HEK293 (cell line): Measurements from ENCODE around the gene IRF6.

Source experiments
- CTCF ChIA-PET: fragments of 350-600 bp; formaldehyde crosslinking; extraction: SDS; loops from one replicate; lab custom pipeline; 2021; ENCODE audit warnings: antibody characterized with exemption; lab: Yijun Ruan, JAX
- POLR2A ChIA-PET: fragments of 300-600 bp; formaldehyde crosslinking; extraction: SDS; loops from one replicate; lab custom pipeline; 2020; ENCODE audit warnings: antibody characterized with exemption, inconsistent platforms; lab: Yijun Ruan, JAX
- H3K27ac ChIP-seq: fragments of 200-500 bp; sonication (Bioruptor generic); 2 replicates; pipeline ENCODE4 v1.5.1; 2014; ENCODE audit warnings: low read depth, low read length, control low read depth, inconsistent platforms; ENCODE audit errors: extremely low read depth
- H3K36me3 ChIP-seq, 2 experiments: fragments of 200-500 bp in 1 of 2; sonication (Bioruptor generic) in 1 of 2; 1 replicate in 1 of 2; 2 replicates in 1 of 2; pipeline ENCODE4 v1.5.1; 2014 to 2017; ENCODE audit warnings: inconsistent platforms in 2 of 2, low read length in 2 of 2; ENCODE audit not compliant: control insufficient read depth in 2 of 2, insufficient read depth in 1 of 2
- H3K4me1 ChIP-seq: fragments of 200-500 bp; sonication (Bioruptor generic); 2 replicates; pipeline ENCODE4 v1.5.1; 2014; ENCODE audit warnings: mild to moderate bottlenecking, low read length, inconsistent platforms; ENCODE audit not compliant: control insufficient read depth, insufficient read depth
- H3K4me3 ChIP-seq: 2 replicates; pipeline ENCODE4 v1.5.1; 2011; ENCODE audit warnings: low read depth, mild to moderate bottlenecking, control low read depth, low read length, moderate library complexity
- H3K9me3 ChIP-seq: fragments of 200-500 bp; sonication (Bioruptor generic); 2 replicates; pipeline ENCODE4 v1.5.1; 2014; ENCODE audit warnings: low read depth, low read length, inconsistent platforms; ENCODE audit not compliant: control insufficient read depth, insufficient read depth
- SP7 ChIP-seq: fragments of 450-650 bp; formaldehyde crosslinking; IDR thresholded peaks from 2 replicates; pipeline ENCODE4 v1.5.1; 2016; ENCODE audit warnings: missing biosample characterization, missing genetic modification characterization
- ZNF146 ChIP-seq: fragments of 450-650 bp; formaldehyde crosslinking; IDR thresholded peaks from 2 replicates; pipeline ENCODE4 v1.5.1; 2016; ENCODE audit warnings: missing biosample characterization, missing genetic modification characterization
- ZNF155 ChIP-seq: fragments of 450-650 bp; formaldehyde crosslinking; IDR thresholded peaks from 2 replicates; pipeline ENCODE4 v1.5.1; 2016; ENCODE audit warnings: missing biosample characterization, missing genetic modification characterization
- ZNF311 ChIP-seq: fragments of 450-650 bp; formaldehyde crosslinking; IDR thresholded peaks from 2 replicates; pipeline ENCODE4 v1.5.1; 2017; ENCODE audit warnings: missing biosample characterization, missing genetic modification characterization, borderline replicate concordance
- ZNF341 ChIP-seq: fragments of 450-650 bp; formaldehyde crosslinking; IDR thresholded peaks from 2 replicates; pipeline ENCODE4; 2016; ENCODE audit warnings: low read depth, missing biosample characterization, missing genetic modification characterization
- ZNF654 ChIP-seq: fragments of 450-650 bp; formaldehyde crosslinking; IDR thresholded peaks from 2 replicates; pipeline ENCODE4 v1.5.1; 2016; ENCODE audit warnings: low read depth, missing biosample characterization, missing genetic modification characterization
- ZNF660 ChIP-seq: fragments of 450-650 bp; IDR thresholded peaks from 2 replicates; pipeline ENCODE4 v1.5.1; 2018; ENCODE audit warnings: missing biosample characterization, mild to moderate bottlenecking, missing genetic modification characterization
- TF ChIP-seq, protein P1 (sequence below): fragments of 450-650 bp; formaldehyde crosslinking; conservative IDR thresholded peaks from 2 replicates; pipeline ENCODE4 v1.5.1; 2016; ENCODE audit warnings: low read depth, missing biosample characterization, missing genetic modification characterization
- TF ChIP-seq, protein P2 (sequence below): fragments of 450-650 bp; formaldehyde crosslinking; IDR thresholded peaks from 2 replicates; pipeline ENCODE4 v1.5.1; 2017; ENCODE audit warnings: missing biosample characterization, mild to moderate bottlenecking, missing genetic modification characterization, moderate library complexity

The IRF6 gene

GRCh38 chr1:209823143-209824041 lies 17.4 kb upstream of the IRF6 start (continued):
- TF ChIP-seq, protein P1, sequence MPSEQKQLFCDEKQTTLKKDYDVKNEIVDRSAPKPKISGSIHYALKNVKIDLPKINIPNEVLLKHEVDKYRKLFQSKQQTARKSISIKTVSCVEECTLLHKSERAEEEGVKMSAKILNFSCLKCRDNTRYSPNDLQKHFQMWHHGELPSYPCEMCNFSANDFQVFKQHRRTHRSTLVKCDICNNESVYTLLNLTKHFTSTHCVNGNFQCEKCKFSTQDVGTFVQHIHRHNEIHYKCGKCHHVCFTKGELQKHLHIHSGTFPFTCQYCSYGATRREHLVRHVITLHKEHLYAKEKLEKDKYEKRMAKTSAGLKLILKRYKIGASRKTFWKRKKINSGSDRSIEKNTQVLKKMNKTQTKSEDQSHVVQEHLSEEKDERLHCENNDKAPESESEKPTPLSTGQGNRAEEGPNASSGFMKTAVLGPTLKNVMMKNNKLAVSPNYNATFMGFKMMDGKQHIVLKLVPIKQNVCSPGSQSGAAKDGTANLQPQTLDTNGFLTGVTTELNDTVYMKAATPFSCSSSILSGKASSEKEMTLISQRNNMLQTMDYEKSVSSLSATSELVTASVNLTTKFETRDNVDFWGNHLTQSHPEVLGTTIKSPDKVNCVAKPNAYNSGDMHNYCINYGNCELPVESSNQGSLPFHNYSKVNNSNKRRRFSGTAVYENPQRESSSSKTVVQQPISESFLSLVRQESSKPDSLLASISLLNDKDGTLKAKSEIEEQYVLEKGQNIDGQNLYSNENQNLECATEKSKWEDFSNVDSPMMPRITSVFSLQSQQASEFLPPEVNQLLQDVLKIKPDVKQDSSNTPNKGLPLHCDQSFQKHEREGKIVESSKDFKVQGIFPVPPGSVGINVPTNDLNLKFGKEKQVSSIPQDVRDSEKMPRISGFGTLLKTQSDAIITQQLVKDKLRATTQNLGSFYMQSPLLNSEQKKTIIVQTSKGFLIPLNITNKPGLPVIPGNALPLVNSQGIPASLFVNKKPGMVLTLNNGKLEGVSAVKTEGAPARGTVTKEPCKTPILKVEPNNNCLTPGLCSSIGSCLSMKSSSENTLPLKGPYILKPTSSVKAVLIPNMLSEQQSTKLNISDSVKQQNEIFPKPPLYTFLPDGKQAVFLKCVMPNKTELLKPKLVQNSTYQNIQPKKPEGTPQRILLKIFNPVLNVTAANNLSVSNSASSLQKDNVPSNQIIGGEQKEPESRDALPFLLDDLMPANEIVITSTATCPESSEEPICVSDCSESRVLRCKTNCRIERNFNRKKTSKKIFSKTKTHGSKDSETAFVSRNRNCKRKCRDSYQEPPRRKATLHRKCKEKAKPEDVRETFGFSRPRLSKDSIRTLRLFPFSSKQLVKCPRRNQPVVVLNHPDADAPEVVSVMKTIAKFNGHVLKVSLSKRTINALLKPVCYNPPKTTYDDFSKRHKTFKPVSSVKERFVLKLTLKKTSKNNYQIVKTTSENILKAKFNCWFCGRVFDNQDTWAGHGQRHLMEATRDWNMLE (tag by site-specific recombination): 0 out of 2 replicates have a peak, but pooled peaks have one; percentile 22
- TF ChIP-seq SP7 (tag by site-specific recombination) (no peak), ZNF654 (peak; percentile 40)
- TF ChIP-seq, all 188 proteins: peak for 7

GRCh38 chr1:209822706-209823105 lies 16.8 kb upstream of the IRF6 start:
- Histone ChIP-seq H3K4me3 (no peak overlapping the region), H3K27ac (no peak overlapping the region), H3K4me1 (no peaks in the 10 kb centered on the region), H3K9me3 (no peaks in the 10 kb centered on the region), H3K36me3 (no peaks in the 10 kb centered on the region)
- ChIA-PET POLR2A (interaction anchor here (0.9 to 3.0 kb wide), 2 partner anchors 16 to 25 kb away, joined by 7 to 21 read pairs; partner anchors contain the start of gene IRF6), CTCF (interaction anchor here (0.6 to 7.1 kb wide), 42 partner anchors 9 to 1316 kb away, joined by 3 to 111 read pairs (median 4); partner anchors contain the start of genes C1orf74, CAMK1G, IRF6 and TRAF3IP3)
- TF ChIP-seq ZNF341 (tag by site-specific recombination): no peak

DNA sequence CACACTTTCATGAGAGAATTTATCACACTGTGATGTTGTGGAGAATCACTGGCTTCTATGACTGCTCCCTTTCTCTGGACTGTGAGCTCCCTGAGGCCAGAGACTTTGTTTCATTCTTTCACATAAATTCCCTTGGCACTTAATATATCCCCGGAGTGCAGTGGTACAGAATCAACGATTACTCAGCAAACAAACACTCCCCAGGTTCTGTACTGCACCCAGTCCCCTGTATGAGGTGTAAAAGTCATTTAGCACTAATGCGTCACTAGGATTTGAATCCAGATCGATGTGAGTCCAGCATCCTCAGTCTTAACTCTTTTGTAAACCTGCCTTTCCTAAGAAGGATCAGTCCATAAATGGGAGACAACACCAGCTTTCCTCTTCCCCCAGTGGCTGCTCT lies 15.0 kb upstream of the IRF6 start:
- no peak overlapping the region for H3K27ac ChIP-seq
- CTCF ChIA-PET: interaction anchor here (3.8 to 7.1 kb wide), 2 partner anchors 13 to 21 kb away, joined by 49 to 111 read pairs; partner anchors contain the start of gene IRF6
- TF ChIP-seq, protein P2, sequence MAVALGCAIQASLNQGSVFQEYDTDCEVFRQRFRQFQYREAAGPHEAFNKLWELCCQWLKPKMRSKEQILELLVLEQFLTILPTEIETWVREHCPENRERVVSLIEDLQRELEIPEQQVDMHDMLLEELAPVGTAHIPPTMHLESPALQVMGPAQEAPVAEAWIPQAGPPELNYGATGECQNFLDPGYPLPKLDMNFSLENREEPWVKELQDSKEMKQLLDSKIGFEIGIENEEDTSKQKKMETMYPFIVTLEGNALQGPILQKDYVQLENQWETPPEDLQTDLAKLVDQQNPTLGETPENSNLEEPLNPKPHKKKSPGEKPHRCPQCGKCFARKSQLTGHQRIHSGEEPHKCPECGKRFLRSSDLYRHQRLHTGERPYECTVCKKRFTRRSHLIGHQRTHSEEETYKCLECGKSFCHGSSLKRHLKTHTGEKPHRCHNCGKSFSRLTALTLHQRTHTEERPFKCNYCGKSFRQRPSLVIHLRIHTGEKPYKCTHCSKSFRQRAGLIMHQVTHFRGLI (tag by site-specific recombination): no peak
- TF ChIP-seq ZNF311 (tag by site-specific recombination) (no peak), ZNF146 (tag by site-specific recombination) (no peak)
- TF ChIP-seq, all 188 proteins: peak for 0
- no peaks in the 10 kb centered on the region for H3K36me3 ChIP-seq
- H3K9me3 ChIP-seq: no peaks in the 10 kb centered on the region
- H3K4me3 ChIP-seq: no peak overlapping the region
- no peaks in the 10 kb centered on the region for H3K4me1 ChIP-seq
- POLR2A ChIA-PET: no interaction called here

GRCh38 chr1:209819058-209819457 lies 13.1 kb upstream of the IRF6 start:
- TF ChIP-seq ZNF660 (tag by site-specific recombination): peak; percentile 58; the same call in 1 of the 2 replicates
- TF ChIP-seq ZNF155: no peak
- CTCF ChIA-PET: interaction anchor here (0.7 to 1.7 kb wide), 2 partner anchors 9 to 1665 kb away, joined by 4 to 9 read pairs; partner anchors contain the start of gene UTP25

More at GRCh38 chr1:209819058-209819457, 13.1 kb upstream of the IRF6 start:
- Histone ChIP-seq H3K9me3 (no peaks in the 10 kb centered on the region), H3K27ac (no peak overlapping the region), H3K36me3 (no peaks in the 10 kb centered on the region), H3K4me3 (no peak overlapping the region), H3K4me1 (no peaks in the 10 kb centered on the region)
- POLR2A ChIA-PET: no interaction called here
